GM18520 (cell line): ENCODE results near the gene SCN9A.
"Not testable (repeated sequence)": the region's sequence is repeated elsewhere in the genome, so short reads cannot be mapped to it uniquely, and the experiment has no call there.

Experiments used
- ATAC-seq: cut with Tn5 transposase; IDR thresholded peaks from one replicate; pipeline ENCODE4 v1.9.1; 2021; ENCODE audit not compliant: unreplicated experiment

Gene SCN9A

GRCh38 chr2:166256896-166257295 lies 118.8 kb downstream of the SCN9A start:
- no peak for ATAC-seq

GRCh38 chr2:166249318-166249717 lies 126.4 kb downstream of the SCN9A start:
- no peak for ATAC-seq

GRCh38 chr2:166246901-166247300 lies 128.8 kb downstream of the SCN9A start:
- no peak for ATAC-seq

GRCh38 chr2:166242309-166242708 lies 133.4 kb downstream of the SCN9A start:
- no peak for ATAC-seq

GRCh38 chr2:166240387-166241313 lies 135.1 kb downstream of the SCN9A start:
- no peak for ATAC-seq

GRCh38 chr2:166239548-166239947 lies 136.2 kb downstream of the SCN9A start:
- ATAC-seq: no peak

GRCh38 chr2:166238176-166238575 lies 137.6 kb downstream of the SCN9A start:
- no peak for ATAC-seq

GRCh38 chr2:166234112-166234846 lies 141.5 kb downstream of the SCN9A start:
- ATAC-seq: no peak

GRCh38 chr2:166233244-166233643 lies 142.5 kb downstream of the SCN9A start:
- ATAC-seq: no peak

- ATAC-seq: no peak
Observed at GRCh38 chr2:166230724-166231070, 145.0 kb downstream of the SCN9A start.

- no peak for ATAC-seq
Observed at GRCh38 chr2:166230024-166230723, 145.6 kb downstream of the SCN9A start.

- ATAC-seq: no peak
Observed at GRCh38 chr2:166229678-166230023, 146.1 kb downstream of the SCN9A start.

GRCh38 chr2:166224197-166224596 lies 151.5 kb downstream of the SCN9A start:
- no peak for ATAC-seq

- no peak for ATAC-seq
Observed at GRCh38 chr2:166223298-166223697, 152.4 kb downstream of the SCN9A start.

- ATAC-seq: no peak
Observed at GRCh38 chr2:166211079-166211478, 164.7 kb downstream of the SCN9A start.

GRCh38 chr2:166209944-166210343 lies 165.8 kb downstream of the SCN9A start:
- ATAC-seq: not testable (repeated sequence)

GRCh38 chr2:166209367-166209766 lies 166.4 kb downstream of the SCN9A start:
- ATAC-seq: not testable (repeated sequence)

GRCh38 chr2:166206153-166206552 lies 169.6 kb downstream of the SCN9A start:
- not testable (repeated sequence) for ATAC-seq

- ATAC-seq: no peak
Observed at GRCh38 chr2:166202778-166203177, 173.0 kb downstream of the SCN9A start.

- ATAC-seq: no peak
Observed at GRCh38 chr2:166197446-166197845, 178.3 kb downstream of the SCN9A start.

GRCh38 chr2:166193407-166193806 lies 182.3 kb downstream of the SCN9A start:
- ATAC-seq: no peak

GRCh38 chr2:166188084-166188483 lies 187.7 kb downstream of the SCN9A start:
- no peak for ATAC-seq
